NCI-H1694 (cell line): Measurements from ENCODE around the gene MACROD2.

ENCODE experiments used
- DNase-seq: peaks from one replicate; lab custom pipeline; 2025; lab: John Stamatoyannopoulos, UW

MACROD2 gene

DNA sequence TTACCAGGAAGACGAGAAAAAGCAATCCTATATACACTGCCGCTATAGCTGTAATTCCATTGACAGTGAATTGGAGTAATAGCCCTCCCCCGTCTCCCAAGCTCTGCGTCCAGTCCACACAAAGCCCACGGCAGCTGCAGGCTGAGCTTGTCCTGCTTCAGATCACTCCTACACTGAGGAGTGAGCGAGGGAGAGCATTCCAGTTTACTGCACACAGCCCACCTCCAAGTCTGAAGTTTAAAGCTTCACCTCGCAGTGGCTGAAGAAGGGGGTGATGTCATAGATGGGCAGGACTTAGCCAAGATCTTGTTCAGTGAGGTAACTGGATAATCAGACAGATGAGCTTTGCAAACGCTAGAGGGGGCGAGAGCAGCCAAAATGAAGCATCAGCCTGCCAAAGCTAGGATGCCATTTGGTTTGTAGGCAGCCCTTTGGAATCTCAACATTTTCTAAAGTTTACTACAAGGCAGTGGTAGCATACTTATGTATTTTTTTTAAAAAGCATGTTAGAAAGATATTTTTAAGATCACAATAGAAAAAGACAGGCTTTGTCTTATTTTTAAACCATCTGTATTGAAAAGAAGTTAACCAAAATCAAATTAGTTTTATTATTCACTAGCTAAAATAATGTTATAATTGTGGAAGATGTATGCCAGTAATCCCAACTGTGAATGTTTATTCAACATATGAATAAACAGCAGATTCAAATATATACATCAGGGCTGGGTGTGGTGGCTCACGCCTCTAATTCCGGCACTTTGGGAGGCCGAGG is 342.3 kb downstream of the MACROD2 start, which contains the start of gene FLRT3:
Gene FLRT3 (minus strand): TSS at position 213 of the 772 bp plus-strand sequence. CDS start 10,106 bp downstream, outside the sequence.
- peak; percentile 90 for DNase-seq

DNA sequence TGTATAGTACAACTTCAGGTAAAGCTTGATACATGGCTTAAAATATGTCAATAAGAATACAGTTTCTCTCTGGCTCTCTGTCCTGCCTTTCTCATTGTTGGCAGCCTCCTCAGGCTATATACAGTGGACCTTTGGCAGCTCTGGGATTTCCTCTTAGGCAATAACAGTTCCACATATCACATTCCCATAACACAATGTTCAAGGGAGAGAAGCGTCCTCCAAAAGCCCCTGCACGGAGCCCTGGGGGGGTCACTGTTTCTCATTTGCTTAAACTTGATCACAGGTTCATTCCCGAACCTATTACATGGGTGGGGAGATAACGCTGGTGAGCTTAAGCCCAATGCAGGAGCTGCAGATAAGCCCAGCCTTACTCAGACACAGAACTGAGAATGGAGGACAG is 346.5 kb downstream of the MACROD2 start:
- no peak for DNase-seq

DNA sequence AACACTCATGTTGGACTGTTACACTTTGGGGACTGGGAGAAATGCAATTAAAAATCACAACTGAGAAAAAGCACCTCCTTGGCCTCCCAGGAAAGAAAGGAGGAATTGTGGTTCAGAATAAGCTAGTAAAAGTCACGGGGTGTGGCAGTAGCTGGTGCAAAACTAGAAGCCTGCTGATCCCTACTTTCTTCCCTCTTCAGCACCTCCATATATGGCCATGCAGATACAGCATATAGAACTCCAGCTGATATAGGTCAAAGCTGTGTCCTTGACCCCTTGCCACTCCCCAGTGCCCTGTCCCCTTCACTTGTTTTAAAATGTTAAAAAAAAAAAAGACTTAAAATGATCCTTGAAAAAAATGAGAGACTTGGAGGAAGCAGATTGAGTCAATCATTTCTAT is 347.6 kb downstream of the MACROD2 start:
- no peak for DNase-seq

GRCh38 chr20:14343491-14344065 is 348.3 kb downstream of the MACROD2 start:
- DNase-seq: no peak

DNA sequence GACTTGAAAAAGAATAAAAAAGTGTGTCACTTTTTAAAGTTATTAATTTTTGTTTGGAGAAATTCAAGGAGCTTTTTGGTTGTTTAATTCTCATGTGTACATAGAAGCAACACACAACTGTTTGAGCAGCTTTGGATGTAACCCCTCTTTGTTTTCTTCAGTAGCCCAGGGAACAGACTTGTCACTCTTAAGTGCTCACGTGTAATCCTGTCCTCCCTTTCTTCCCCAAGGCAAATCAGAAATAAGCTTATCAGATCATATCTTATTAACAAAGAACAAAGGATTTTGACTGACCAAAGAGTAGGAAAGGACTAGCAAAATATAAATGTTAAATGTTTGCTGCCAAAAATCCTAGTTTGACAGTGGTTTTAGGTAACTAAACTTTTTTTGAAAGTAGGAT is 349.4 kb downstream of the MACROD2 start:
- DNase-seq: no peak

GRCh38 chr20:14355791-14356190 is 360.5 kb downstream of the MACROD2 start:
- no peak for DNase-seq

DNA sequence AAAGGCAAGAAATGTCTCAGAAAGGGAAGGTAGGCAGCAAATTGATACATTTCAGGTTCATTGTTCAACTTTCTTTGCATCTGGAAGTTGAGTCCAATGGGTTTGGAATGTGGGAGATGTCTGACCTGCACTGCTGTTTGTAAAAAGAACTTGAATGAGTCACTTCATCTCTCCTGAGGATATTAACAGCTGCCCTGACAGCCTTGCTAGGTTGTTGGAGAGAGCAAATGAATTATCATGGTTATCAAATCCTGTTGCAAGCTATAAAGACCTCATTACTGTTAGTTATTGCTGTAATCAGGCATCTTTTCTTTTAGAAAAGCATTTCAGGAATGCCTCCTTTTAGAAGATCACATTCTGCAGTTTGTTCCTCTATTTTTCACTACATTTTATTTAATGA is 365.1 kb downstream of the MACROD2 start:
- no peak for DNase-seq

DNA sequence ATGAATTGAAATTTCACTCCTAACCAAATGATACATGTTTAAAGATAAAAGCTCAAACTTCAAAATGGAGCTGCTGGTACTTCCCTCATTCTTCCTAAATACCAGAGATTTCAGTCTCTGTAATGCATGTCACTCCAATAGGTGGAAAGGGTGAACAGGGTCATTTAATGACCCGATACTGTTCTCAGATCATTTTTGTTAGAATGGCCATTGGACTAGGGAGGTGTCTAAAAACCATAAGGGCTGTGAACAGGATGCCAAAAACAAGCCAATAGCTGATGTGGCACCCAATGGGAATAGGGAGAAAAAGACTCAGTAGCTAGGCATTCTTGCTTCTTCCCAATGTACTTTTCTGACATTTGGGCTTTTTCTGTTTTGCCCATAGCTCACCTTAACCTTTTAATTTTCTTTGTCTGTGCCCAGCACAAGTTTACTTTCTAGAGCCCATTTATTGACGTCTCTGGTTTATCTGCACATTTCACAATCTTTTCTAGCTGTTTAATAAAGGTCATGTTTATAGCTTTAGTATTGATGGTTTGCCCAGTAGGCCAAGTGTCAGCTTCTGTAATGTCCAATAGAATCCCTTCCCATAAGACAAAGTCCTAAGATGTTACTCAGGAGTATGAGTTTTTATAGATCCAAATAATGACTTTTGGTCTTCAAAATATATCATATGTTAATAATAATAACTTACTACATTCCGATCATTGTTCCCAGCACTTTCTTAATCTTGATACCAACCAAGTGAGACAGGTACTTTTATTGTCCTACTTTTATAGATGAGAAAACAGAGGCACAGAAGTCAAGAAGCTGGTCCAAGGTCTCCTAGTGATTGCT is 366.4 kb downstream of the MACROD2 start:
- DNase-seq: no peak

DNA sequence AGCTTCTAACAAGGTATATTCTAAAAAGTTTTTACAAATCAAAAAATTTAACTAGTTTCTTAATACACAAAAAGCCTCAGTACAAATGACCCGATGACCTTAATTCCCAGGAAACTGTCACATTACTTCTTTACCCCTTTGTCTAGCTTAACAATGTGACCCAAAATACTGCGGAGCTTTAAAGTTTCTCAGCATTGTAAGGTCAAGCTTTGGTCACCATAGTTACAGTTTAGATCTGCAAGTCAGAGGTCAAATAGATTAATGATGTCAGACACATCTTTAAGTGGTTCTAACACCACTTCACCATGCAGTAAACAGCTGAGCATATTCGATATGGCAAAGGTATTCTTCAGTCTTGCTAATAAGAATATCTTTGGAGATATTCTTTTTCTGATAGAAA is 378.9 kb downstream of the MACROD2 start:
- DNase-seq: no peak

DNA sequence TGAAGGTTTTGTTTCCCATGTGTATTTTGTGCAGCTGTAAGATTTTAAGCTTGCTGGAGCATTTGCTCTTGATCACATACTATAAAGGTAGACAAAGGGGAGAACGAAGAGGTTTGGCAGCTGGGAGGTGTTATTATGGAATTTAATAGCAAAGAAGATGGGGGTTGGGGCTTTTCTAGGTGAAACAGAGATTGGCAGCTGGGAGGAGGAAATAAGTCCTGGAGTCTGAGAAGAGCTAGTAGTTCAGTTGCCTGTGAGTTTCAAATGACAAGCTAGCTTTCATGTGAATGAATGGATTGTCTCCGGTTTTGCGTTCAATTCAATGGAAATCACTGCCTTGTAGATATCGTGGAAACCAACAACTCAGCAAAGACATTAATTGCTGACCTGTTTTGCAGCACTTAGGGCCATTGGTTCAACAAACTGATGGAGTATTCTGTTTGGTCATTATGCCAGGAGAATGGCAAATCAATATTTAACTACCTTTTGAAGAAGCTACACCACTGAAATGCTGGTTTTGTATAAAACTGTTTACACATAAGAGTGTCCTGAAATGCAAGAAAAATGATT is 380.2 kb downstream of the MACROD2 start:
- DNase-seq: no peak

DNA sequence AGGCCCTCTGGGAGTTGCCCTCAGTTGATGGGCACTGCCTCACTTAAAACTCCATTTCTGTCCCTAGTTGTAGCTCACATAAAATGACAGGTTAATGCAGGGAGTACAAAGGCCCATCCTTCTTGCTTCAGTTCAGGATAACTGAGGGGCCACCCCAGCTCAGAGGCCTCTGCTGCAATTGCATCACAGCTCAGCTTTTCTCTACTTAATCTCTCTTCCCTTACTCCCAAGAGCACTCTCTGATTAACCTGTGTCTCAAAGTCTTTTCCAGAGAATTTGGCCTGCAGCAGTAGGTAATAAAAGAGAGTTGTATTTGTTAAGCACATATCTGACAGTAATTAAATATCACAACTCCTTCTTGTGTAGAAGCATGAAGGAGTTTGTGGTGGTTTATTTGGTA is 383.0 kb downstream of the MACROD2 start:
- no peak for DNase-seq

- no peak for DNase-seq
Measured at GRCh38 chr20:14383335-14383734, 388.0 kb downstream of the MACROD2 start.

DNA sequence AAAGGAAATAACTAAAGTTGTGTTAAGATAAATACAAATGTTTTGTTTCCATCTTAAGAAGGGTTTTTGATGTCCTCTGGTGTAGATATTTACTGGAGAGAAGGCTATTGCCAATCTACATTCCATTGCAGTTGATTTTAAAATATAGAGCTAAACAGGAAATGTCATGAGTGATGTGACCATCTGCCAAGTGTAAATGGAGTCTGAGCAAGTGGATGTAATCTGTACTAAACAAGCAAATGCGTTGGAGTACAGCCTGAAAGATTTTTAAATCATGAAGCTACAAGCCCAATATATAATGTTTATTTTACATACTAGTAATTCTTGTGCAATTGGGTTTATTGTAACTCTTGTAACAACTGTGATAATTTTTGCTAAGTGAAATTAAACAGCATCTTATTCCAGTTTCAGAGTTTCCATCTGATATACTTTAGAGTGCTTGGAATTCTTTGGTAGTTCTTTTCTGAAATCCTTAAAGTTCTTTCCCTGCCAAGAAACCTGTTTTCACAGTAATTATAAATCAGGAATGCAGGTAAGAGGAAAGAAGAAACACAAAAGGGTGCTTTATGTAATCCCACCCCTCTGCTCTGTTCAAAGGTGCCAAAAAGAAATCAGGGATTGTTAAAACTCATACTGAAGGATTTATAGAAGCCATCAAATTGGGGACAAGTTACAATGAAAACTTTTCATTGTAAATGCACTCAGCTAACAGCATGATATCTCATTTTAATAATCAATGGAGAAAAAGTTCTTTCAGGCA is 389.3 kb downstream of the MACROD2 start:
- peak; percentile 7 for DNase-seq

GRCh38 chr20:14385176-14385740 is 389.9 kb downstream of the MACROD2 start:
- no peak for DNase-seq

DNA sequence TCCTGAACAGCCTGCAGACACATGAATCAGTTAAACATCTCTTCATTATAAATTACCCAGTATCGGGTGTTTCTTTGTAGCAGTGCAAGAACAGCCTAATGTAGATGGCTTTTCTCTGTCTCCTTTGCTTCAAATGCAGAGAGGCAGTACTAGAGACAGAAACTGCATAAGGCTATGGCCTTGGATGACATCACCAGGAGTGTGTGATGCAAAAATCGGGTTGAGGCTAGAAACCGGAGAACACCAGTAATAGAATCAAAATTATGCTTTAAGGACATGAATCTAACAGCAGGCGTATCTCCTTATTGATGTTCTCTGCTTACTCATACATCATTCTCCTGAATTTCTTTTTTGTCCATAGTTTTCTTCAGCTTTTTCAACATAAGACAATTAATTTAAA is 391.4 kb downstream of the MACROD2 start:
- DNase-seq: no peak

- peak; percentile 60 for DNase-seq
Measured at GRCh38 chr20:14401479-14402138, 406.3 kb downstream of the MACROD2 start.

DNA sequence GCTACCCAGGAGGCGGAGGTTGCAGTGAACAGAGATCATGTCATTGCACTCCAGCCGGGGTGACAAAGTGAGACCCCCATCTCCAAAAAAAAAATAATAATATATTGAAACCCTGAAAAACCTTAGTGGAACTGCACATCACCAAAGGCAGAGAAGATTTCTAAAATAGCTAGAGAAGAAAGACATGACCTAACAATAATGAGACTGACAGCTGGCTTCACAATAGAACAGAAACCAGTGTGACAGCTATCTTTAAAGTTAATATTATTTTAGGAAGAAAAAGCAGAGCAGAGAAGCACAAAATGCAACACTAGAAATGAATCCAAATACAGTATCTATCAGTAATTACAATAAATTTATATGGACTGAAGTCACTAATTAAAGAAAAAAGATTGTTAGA is 409.2 kb downstream of the MACROD2 start:
- DNase-seq: no peak

DNA sequence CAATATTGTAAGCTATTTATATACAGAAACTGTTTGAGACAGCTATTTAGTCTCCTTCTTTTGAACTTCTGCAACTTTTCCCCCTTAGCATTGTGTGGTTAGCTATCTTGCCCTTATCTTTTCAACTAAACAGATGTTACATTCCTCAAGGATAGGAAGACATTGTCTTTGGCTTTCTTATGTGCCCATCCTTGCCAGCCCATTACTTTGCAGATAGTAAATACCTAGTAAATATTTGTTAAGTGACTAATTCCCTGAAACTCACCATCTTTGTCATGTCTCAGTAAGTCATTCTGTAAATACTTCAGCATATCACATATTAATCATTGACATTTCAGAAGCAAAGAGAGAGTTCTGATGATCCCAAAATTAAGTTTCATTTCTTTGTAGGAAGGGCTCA is 411.2 kb downstream of the MACROD2 start:
- no peak for DNase-seq

DNA sequence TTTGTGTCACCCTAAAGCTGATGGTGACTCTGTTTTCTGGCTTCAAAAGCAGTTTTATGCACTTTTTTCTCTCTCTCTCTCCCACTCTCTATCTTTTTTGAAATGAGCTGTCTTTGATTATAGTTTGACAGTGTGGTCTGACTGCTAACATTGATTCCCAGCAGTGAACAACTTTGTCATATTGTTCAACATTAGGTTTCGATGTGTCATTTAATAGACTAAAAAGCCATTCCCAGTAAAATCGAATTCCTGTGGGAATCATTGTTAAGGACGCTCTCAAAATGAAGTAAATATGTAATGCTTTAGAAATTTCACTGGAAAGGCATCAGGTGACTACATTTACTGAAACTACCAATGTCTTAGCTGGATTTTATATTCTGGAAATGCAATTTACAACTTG is 412.0 kb downstream of the MACROD2 start:
- no peak for DNase-seq

- no peak for DNase-seq
Measured at GRCh38 chr20:14410869-14411555, 415.7 kb downstream of the MACROD2 start.
